ENCODE measurements around the gene ADGRD1. TPM values are rescaled to one million over a fixed set of nuclear protein-coding genes. Genes with fewer than 3 reads are reported as not detected.
"Not testable (repeated sequence)": the region's sequence is repeated elsewhere in the genome, so short reads cannot be mapped to it uniquely, and the experiment has no call there.

Gene ADGRD1
- polyA plus RNA-seq, 4 donors, result 14.9 to 19.3 (median 18.1) TPM

GRCh38 chr12:130982565-130983225, 29.0 kb downstream of the ADGRD1 start:
- no peak for DNase-seq (ENCODE audit: low read depth in 4 of 4, low spot score in 3 of 4)

- no peak for DNase-seq (ENCODE audit: low read depth in 4 of 4, low spot score in 3 of 4)
Observed at GRCh38 chr12:130983328-130984017, 29.8 kb downstream of the ADGRD1 start.

GRCh38 chr12:130984183-130985058, 30.7 kb downstream of the ADGRD1 start:
- DNase-seq (ENCODE audit: low read depth in 4 of 4, low spot score in 3 of 4), result no peak

GRCh38 chr12:130987151-130987931, 33.6 kb downstream of the ADGRD1 start:
- DNase-seq (ENCODE audit: low read depth in 4 of 4, low spot score in 3 of 4), result no peak

GRCh38 chr12:130988261-130988660, 34.6 kb downstream of the ADGRD1 start:
- no peak for DNase-seq (ENCODE audit: low read depth in 4 of 4, low spot score in 3 of 4)

- DNase-seq (ENCODE audit: low read depth in 4 of 4, low spot score in 3 of 4), result no peak
Observed at GRCh38 chr12:130988751-130989150, 35.0 kb downstream of the ADGRD1 start.

- DNase-seq (ENCODE audit: low read depth in 4 of 4, low spot score in 3 of 4), result no peak
Observed at GRCh38 chr12:130989391-130989790, 35.7 kb downstream of the ADGRD1 start.

GRCh38 chr12:130990034-130990433, 36.3 kb downstream of the ADGRD1 start:
- no peak for DNase-seq (ENCODE audit: low read depth in 4 of 4, low spot score in 3 of 4)

GRCh38 chr12:130992448-130992847, 38.7 kb downstream of the ADGRD1 start:
- DNase-seq (ENCODE audit: low read depth in 4 of 4, low spot score in 3 of 4), result no peak

GRCh38 chr12:130992979-130993538, 39.4 kb downstream of the ADGRD1 start:
- no peak for DNase-seq (ENCODE audit: low read depth in 4 of 4, low spot score in 3 of 4)

GRCh38 chr12:130993759-130994670, 40.3 kb downstream of the ADGRD1 start:
- DNase-seq (ENCODE audit: low read depth in 4 of 4, low spot score in 3 of 4), result no peak

- no peak for DNase-seq (ENCODE audit: low read depth in 4 of 4, low spot score in 3 of 4)
Observed at GRCh38 chr12:130994821-130995375, 41.2 kb downstream of the ADGRD1 start.

GRCh38 chr12:130995386-130995969, 41.8 kb downstream of the ADGRD1 start:
- DNase-seq (ENCODE audit: low read depth in 4 of 4, low spot score in 3 of 4), result not testable (repeated sequence)

GRCh38 chr12:130998136-130998535, 44.4 kb downstream of the ADGRD1 start:
- no peak for DNase-seq (ENCODE audit: low read depth in 4 of 4, low spot score in 3 of 4)

- no peak for DNase-seq (ENCODE audit: low read depth in 4 of 4, low spot score in 3 of 4)
Observed at GRCh38 chr12:131000000-131000486, 46.3 kb downstream of the ADGRD1 start.

- DNase-seq (ENCODE audit: low read depth in 4 of 4, low spot score in 3 of 4), result no peak
Observed at GRCh38 chr12:131001493-131001892, 47.8 kb downstream of the ADGRD1 start.

GRCh38 chr12:131002216-131002631, 48.5 kb downstream of the ADGRD1 start:
- no peak for DNase-seq (ENCODE audit: low read depth in 4 of 4, low spot score in 3 of 4)

GRCh38 chr12:131003036-131003715, 49.5 kb downstream of the ADGRD1 start:
- DNase-seq (ENCODE audit: low read depth in 4 of 4, low spot score in 3 of 4), result no peak
